Measurements from ENCODE around the gene OTULIN.

Gene OTULIN

GRCh38 chr5:14714706-14715105 lies 50.2 kb downstream of the OTULIN start:
- H3K9ac ChIP-seq (ENCODE audit: low read depth, low read length, poor library complexity, severe bottlenecking), result no peak overlapping the region
- no peaks in the 10 kb centered on the region for H3K9me2 ChIP-seq (replicated peaks; ENCODE audit: low read depth, low read length)
- no peaks in the 10 kb centered on the region for H3F3A ChIP-seq (ENCODE audit: low read depth)
- H4K20me1 ChIP-seq (ENCODE audit: insufficient read depth, low read length, poor library complexity, severe bottlenecking), result no peaks in the 10 kb centered on the region
- H3K4me1 ChIP-seq (ENCODE audit: insufficient read depth, low read length, poor library complexity, severe bottlenecking), result no peaks in the 10 kb centered on the region
- H3K9me3 ChIP-seq (ENCODE audit: insufficient read depth, low read depth, low read length), result no peaks in the 10 kb centered on the region
- no peak for TF ChIP-seq EZH2phosphoT487 (IDR thresholded peaks at IDR 0.05; ENCODE audit: borderline replicate concordance)
- TF ChIP-seq, protein P1, sequence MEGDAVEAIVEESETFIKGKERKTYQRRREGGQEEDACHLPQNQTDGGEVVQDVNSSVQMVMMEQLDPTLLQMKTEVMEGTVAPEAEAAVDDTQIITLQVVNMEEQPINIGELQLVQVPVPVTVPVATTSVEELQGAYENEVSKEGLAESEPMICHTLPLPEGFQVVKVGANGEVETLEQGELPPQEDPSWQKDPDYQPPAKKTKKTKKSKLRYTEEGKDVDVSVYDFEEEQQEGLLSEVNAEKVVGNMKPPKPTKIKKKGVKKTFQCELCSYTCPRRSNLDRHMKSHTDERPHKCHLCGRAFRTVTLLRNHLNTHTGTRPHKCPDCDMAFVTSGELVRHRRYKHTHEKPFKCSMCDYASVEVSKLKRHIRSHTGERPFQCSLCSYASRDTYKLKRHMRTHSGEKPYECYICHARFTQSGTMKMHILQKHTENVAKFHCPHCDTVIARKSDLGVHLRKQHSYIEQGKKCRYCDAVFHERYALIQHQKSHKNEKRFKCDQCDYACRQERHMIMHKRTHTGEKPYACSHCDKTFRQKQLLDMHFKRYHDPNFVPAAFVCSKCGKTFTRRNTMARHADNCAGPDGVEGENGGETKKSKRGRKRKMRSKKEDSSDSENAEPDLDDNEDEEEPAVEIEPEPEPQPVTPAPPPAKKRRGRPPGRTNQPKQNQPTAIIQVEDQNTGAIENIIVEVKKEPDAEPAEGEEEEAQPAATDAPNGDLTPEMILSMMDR (conservative IDR thresholded peaks at IDR 0.05; ENCODE audit: low read length), result no peak
- no peaks in the 10 kb centered on the region for H3K79me2 ChIP-seq (ENCODE audit: insufficient read depth, low read length)
- H3K4me2 ChIP-seq (ENCODE audit: low read depth, low read length, poor library complexity, severe bottlenecking), result no peak overlapping the region
- H2AFZ ChIP-seq (ENCODE audit: low read length), result no peak overlapping the region
- no peaks in the 10 kb centered on the region for H3K27me3 ChIP-seq (ENCODE audit: insufficient read depth, low read length, poor library complexity, severe bottlenecking)
- no peak overlapping the region for H3K4me3 ChIP-seq (ENCODE audit: low read length, poor library complexity, severe bottlenecking)
- H3K36me3 ChIP-seq (ENCODE audit: insufficient read depth, low read length), result peaks cover 75% of the 10 kb centered on the region; the same call in 1 of the 2 replicates

DNA sequence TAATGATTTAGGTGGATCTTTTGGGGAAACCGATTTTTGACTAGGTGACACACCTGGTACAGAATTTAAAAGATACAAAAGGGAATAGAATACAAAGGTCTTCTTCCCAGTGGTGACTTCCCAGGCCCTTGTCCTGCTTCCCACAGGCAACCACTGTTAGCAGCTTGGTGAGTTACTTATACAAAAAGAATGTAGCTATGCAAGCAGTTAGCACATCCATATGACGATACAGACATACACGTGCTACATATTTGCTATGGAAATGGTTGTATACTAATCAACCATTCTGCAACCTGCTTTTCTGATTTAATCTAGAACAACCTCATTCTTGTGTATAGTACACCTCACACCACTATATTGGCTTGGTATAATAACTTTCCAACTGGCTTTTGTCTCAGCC lies 51.0 kb downstream of the OTULIN start:
- Histone ChIP-seq H3K4me2 (ENCODE audit: low read depth, low read length, poor library complexity, severe bottlenecking) (no peak overlapping the region), H3K79me2 (ENCODE audit: insufficient read depth, low read length) (no peaks in the 10 kb centered on the region), H3K4me3 (ENCODE audit: low read length, poor library complexity, severe bottlenecking) (no peak overlapping the region), H3F3A (ENCODE audit: low read depth) (no peaks in the 10 kb centered on the region), H3K9me2 (replicated peaks; ENCODE audit: low read depth, low read length) (no peaks in the 10 kb centered on the region), H3K9me3 (ENCODE audit: insufficient read depth, low read depth, low read length) (no peaks in the 10 kb centered on the region), H3K9ac (ENCODE audit: low read depth, low read length, poor library complexity, severe bottlenecking) (no peak overlapping the region), H3K36me3 (ENCODE audit: insufficient read depth, low read length) (peaks cover 68% of the 10 kb centered on the region; the same call in 1 of the 2 replicates), H3K4me1 (ENCODE audit: insufficient read depth, low read length, poor library complexity, severe bottlenecking) (no peaks in the 10 kb centered on the region), H3K27me3 (ENCODE audit: insufficient read depth, low read length, poor library complexity, severe bottlenecking) (no peaks in the 10 kb centered on the region), H4K20me1 (ENCODE audit: insufficient read depth, low read length, poor library complexity, severe bottlenecking) (no peaks in the 10 kb centered on the region), H2AFZ (ENCODE audit: low read length) (no peak overlapping the region)
- TF ChIP-seq EZH2phosphoT487 (IDR thresholded peaks at IDR 0.05; ENCODE audit: borderline replicate concordance), result no peak
- TF ChIP-seq, protein P1 (conservative IDR thresholded peaks at IDR 0.05; ENCODE audit: low read length), result no peak

DNA sequence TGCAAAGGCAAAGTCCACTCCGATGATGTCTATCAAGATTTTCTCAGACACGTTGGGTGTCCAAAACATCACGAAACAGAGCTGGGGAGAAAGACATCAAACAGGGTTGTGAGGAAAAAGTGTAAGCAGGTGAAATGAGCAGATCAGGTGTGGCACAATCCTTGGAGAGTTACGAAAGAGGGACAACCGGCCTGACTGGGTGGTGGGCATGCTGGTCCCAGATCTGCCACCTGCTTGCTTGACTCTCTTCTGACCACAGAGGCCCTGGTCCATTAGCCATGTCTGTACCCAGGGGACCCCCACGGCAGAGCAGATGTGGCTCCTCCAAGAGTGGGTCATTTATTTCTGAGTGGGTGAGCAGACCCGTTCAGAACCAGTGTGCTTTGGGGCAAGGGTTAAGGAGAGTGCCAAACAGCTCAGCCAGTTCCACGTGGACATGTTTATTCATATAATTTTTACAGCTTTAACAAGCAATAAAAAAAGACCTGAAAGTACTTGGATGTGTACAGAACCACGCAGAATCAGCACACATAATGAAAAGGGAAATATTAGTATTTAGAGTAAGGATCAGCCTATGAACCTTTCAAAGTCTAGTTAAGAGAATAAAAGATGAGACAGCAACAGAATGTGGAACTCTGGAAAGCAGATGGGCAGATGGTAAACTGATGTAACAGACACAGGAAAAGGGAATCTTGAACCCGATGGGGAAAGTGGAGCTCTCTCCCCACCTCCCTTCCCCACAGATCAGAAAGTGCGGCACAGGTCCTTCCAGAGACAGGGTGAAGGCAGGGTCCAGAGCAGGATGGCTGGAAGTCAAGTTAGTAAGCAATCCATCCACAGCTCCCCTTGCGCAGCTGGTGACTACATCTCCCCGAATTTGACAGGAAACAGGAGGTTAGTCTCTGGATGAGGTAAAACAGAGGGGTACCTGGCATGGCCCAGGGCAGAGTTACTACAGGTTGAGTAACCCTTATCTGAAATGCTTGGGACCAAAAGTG lies 52.5 kb downstream of the OTULIN start:
- H3K9me2 ChIP-seq (replicated peaks; ENCODE audit: low read depth, low read length), result no peaks in the 10 kb centered on the region
- no peak overlapping the region for H3K4me3 ChIP-seq (ENCODE audit: low read length, poor library complexity, severe bottlenecking)
- no peak overlapping the region for H3K4me2 ChIP-seq (ENCODE audit: low read depth, low read length, poor library complexity, severe bottlenecking)
- H3K9ac ChIP-seq (ENCODE audit: low read depth, low read length, poor library complexity, severe bottlenecking), result no peak overlapping the region
- no peaks in the 10 kb centered on the region for H3K79me2 ChIP-seq (ENCODE audit: insufficient read depth, low read length)
- no peaks in the 10 kb centered on the region for H3F3A ChIP-seq (ENCODE audit: low read depth)
- no peaks in the 10 kb centered on the region for H3K9me3 ChIP-seq (ENCODE audit: insufficient read depth, low read depth, low read length)
- H3K27me3 ChIP-seq (ENCODE audit: insufficient read depth, low read length, poor library complexity, severe bottlenecking), result no peaks in the 10 kb centered on the region
- no peaks in the 10 kb centered on the region for H4K20me1 ChIP-seq (ENCODE audit: insufficient read depth, low read length, poor library complexity, severe bottlenecking)
- peaks cover 52% of the 10 kb centered on the region; the same call in 1 of the 2 replicates for H3K36me3 ChIP-seq (ENCODE audit: insufficient read depth, low read length)
- TF ChIP-seq, protein P1 (conservative IDR thresholded peaks at IDR 0.05; ENCODE audit: low read length), result no peak
- no peak for TF ChIP-seq EZH2phosphoT487 (IDR thresholded peaks at IDR 0.05; ENCODE audit: borderline replicate concordance)
- no peaks in the 10 kb centered on the region for H3K4me1 ChIP-seq (ENCODE audit: insufficient read depth, low read length, poor library complexity, severe bottlenecking)
- H2AFZ ChIP-seq (ENCODE audit: low read length), result no peak overlapping the region
